ENCODE results near the gene ALKBH5.

Gene ALKBH5

GRCh38 chr17:18183334-18184142 lies at the start of gene ALKBH5:
ALKBH5 (plus strand) TSS chr17:18183828; CDS start chr17:18184244, 416 bp downstream.
- FAIRE-seq: peak; percentile 93

GRCh38 chr17:18136357-18136756 lies 47.3 kb upstream of the ALKBH5 start:
- FAIRE-seq: no peak

GRCh38 chr17:18138065-18138749 lies 45.4 kb upstream of the ALKBH5 start:
- no peak for FAIRE-seq

GRCh38 chr17:18139092-18139491 lies 44.5 kb upstream of the ALKBH5 start:
- FAIRE-seq: no peak

GRCh38 chr17:18139498-18139897 lies 44.1 kb upstream of the ALKBH5 start:
- FAIRE-seq: no peak

GRCh38 chr17:18139949-18140348 lies 43.7 kb upstream of the ALKBH5 start:
- FAIRE-seq: no peak

- no peak for FAIRE-seq
Measured at GRCh38 chr17:18140648-18141047, 43.0 kb upstream of the ALKBH5 start.

- FAIRE-seq: peak; percentile 98
Measured at GRCh38 chr17:18141210-18141803, 42.3 kb upstream of the ALKBH5 start.

GRCh38 chr17:18142417-18142816 lies 41.2 kb upstream of the ALKBH5 start:
- FAIRE-seq: no peak

GRCh38 chr17:18143044-18143936 lies 40.3 kb upstream of the ALKBH5 start:
- FAIRE-seq: no peak

- FAIRE-seq: no peak
Measured at GRCh38 chr17:18144261-18144660, 39.4 kb upstream of the ALKBH5 start.

- FAIRE-seq: no peak
Measured at GRCh38 chr17:18144855-18145254, 38.8 kb upstream of the ALKBH5 start.

- no peak for FAIRE-seq
Measured at GRCh38 chr17:18145811-18146210, 37.8 kb upstream of the ALKBH5 start.

- FAIRE-seq: no peak
Measured at GRCh38 chr17:18146259-18146658, 37.4 kb upstream of the ALKBH5 start.

- FAIRE-seq: no peak
Measured at GRCh38 chr17:18146980-18147379, 36.6 kb upstream of the ALKBH5 start.

- no peak for FAIRE-seq
Measured at GRCh38 chr17:18148586-18148985, 35.0 kb upstream of the ALKBH5 start.

GRCh38 chr17:18151290-18151689 lies 32.3 kb upstream of the ALKBH5 start:
- no peak for FAIRE-seq

GRCh38 chr17:18155179-18155578 lies 28.4 kb upstream of the ALKBH5 start:
- no peak for FAIRE-seq

GRCh38 chr17:18156171-18156975 lies 27.3 kb upstream of the ALKBH5 start:
- no peak for FAIRE-seq

- FAIRE-seq: no peak
Measured at GRCh38 chr17:18156976-18157280, 26.7 kb upstream of the ALKBH5 start.

GRCh38 chr17:18157354-18157985 lies 26.2 kb upstream of the ALKBH5 start:
- FAIRE-seq: no peak

Measured in islet of Langerhans (tissue), 1 donor.